GM12878 (cell line): ENCODE results near the gene GRK5. TPM values are rescaled to one million over a fixed set of nuclear protein-coding genes. Genes with fewer than 3 reads are reported as not detected.

ENCODE experiments used
- ATAC-seq: fragments of 200-7000 bp; cut with Tn5 transposase; 3 replicates; pipeline ENCODE4 v1.9.1; 2020; ENCODE audit warnings: mild to moderate bottlenecking, moderate library complexity
- BruUV-seq: library from RNA; stranded (reverse); fragments of 400-500 nt; replicated peaks from 2 replicates; lab custom pipeline; 2021; lab: Mats Ljungman, UMichigan
- CTCF ChIA-PET: fragments of 300-600 bp; sonication (Branson Sonifier 250); formaldehyde crosslinking; extraction: SDS; loops from one replicate; lab custom pipeline; 2021; ENCODE audit warnings: inconsistent platforms; lab: Yijun Ruan, JAX
- POLR2A ChIA-PET: fragments of 350-600 bp; formaldehyde crosslinking; extraction: SDS; loops from one replicate; lab custom pipeline; 2021; ENCODE audit warnings: inconsistent platforms; lab: Charles Lee
- RAD21 ChIA-PET: fragments of 300-600 bp; sonication (Branson Sonifier 250); formaldehyde crosslinking; loops from one replicate; lab custom pipeline; 2023; ENCODE audit warnings: antibody characterized with exemption; ENCODE audit not compliant: unreplicated experiment; lab: Charles Lee
- SMC1A ChIA-PET: fragments of 300-600 bp; sonication (Branson Sonifier 250); formaldehyde crosslinking; loops from one replicate; lab custom pipeline; 2023; ENCODE audit not compliant: unreplicated experiment, uncharacterized antibody; lab: Charles Lee
- DNase-seq: peaks from one replicate; pipeline ENCODE4 v3.0.0-alpha.2; 2011; ENCODE audit warnings: low read depth, low spot score
- FAIRE-seq: peaks from 3 replicates; lab custom pipeline; 2011; peaks lifted over from hg19 to GRCh38; lab: Jason Lieb, UNC
- H2AFZ ChIP-seq: 2 replicates; pipeline ENCODE4 v1.6.0; 2011; ENCODE audit warnings: low read depth, low read length, control low read depth; ENCODE audit not compliant: control insufficient read depth
- H3K27ac ChIP-seq: 2 replicates; pipeline ENCODE4 v1.5.1; 2011; ENCODE audit warnings: control low read depth; ENCODE audit not compliant: control insufficient read depth, insufficient read depth
- H3K27me3 ChIP-seq, 2 experiments: replicated peaks in 1 of 2; 2 replicates each; pipeline versions ENCODE4 v1.6.0 to v1.6.1; 2011; ENCODE audit warnings: low read length in 1 of 2; ENCODE audit not compliant: control insufficient read depth in 2 of 2, insufficient read depth in 2 of 2
- H3K36me3 ChIP-seq, 2 experiments: 2 replicates each; pipeline ENCODE4 v1.5.1; 2011; ENCODE audit warnings: low read length in 1 of 2; ENCODE audit not compliant: control insufficient read depth in 2 of 2, insufficient read depth in 2 of 2
- H3K4me1 ChIP-seq: 2 replicates; pipeline ENCODE4 v1.6.1; 2011; ENCODE audit warnings: mild to moderate bottlenecking, low read length, moderate library complexity, mixed read lengths; ENCODE audit not compliant: control insufficient read depth, insufficient read depth
- H3K4me2 ChIP-seq: 2 replicates; pipeline ENCODE4 v1.6.0; 2011; ENCODE audit warnings: control low read depth; ENCODE audit not compliant: control insufficient read depth, insufficient read depth
- H3K4me3 ChIP-seq: fragments of 200-600 bp; sonication (generic); 2 replicates; pipeline ENCODE4 v1.5.1; 2016
- H3K79me2 ChIP-seq: 2 replicates; pipeline ENCODE4 v1.6.0; 2011; ENCODE audit warnings: low read length; ENCODE audit not compliant: control insufficient read depth, insufficient read depth
- H3K9ac ChIP-seq: 2 replicates; pipeline ENCODE4 v1.8.0; 2011; ENCODE audit warnings: low read length, control low read depth, mixed read lengths; ENCODE audit not compliant: control insufficient read depth, insufficient read depth
- H3K9me3 ChIP-seq: replicated peaks from 3 replicates; pipeline ENCODE4 v1.5.1; 2011; ENCODE audit warnings: mild to moderate bottlenecking, low read length; ENCODE audit not compliant: control insufficient read depth, insufficient read depth
- H4K20me1 ChIP-seq: 2 replicates; pipeline ENCODE4 v1.6.0; 2011; ENCODE audit not compliant: control insufficient read depth, insufficient read depth
- PKNOX1 ChIP-seq: fragments of 450-650 bp; IDR thresholded peaks from 2 replicates; pipeline ENCODE4 v1.6.1; 2016; ENCODE audit warnings: mild to moderate bottlenecking
- POLR2AphosphoS5 ChIP-seq: IDR thresholded peaks from 2 replicates; pipeline ENCODE4 v1.6.1; 2011; ENCODE audit warnings: mild to moderate bottlenecking, low read length, inconsistent platforms
- TARDBP ChIP-seq: IDR thresholded peaks from 2 replicates; pipeline ENCODE4 v1.6.1; 2016; ENCODE audit warnings: borderline replicate concordance
- WGBS: methylation state at CpG from one replicate; pipeline ENCODE4 v1.1.6; 2016; ENCODE audit warnings: low lambda C conversion rate; ENCODE audit not compliant: insufficient replicate concordance, insufficient coverage; ENCODE audit errors: missing lambda C conversion rate; 5-methylcytosine and 5-hydroxymethylcytosine counted together
- in situ Hi-C: fragments of 300-500 bp; cut with MboI; formaldehyde crosslinking; loops from 9 replicates; pipeline ENCODE4 v1.14.3; 2018; ENCODE audit warnings: mixed read lengths
- intact Hi-C: fragments of 100-400 bp; cut with micrococcal nuclease; formaldehyde crosslinking; loops from one replicate; pipeline ENCODE4 v1.14.2; 2022; ENCODE audit not compliant: unreplicated experiment
- polyA plus RNA-seq, 11 experiments: library from polyadenylated mRNA; depleted of rRNA in 4 of 11; unstranded in 6 of 11; stranded (reverse) in 5 of 11; fragments of >200 nt; fragmentation: Nextera tagmentation in 4 of 11; fragmentation: Illumina TruSeq in 1 of 11; extraction: Ambion mirVana in 4 of 11; extraction: Trizol in 1 of 11; gene quantifications; 1 replicate in 1 of 11; 2 replicates in 10 of 11; pipeline versions ENCODE4 v1.2.1 to v1.2.3, GENCODE V29; 2011 to 2016; ENCODE audit warnings: inconsistent platforms in 2 of 11, missing spikeins in 2 of 11, low read depth in 1 of 11
- total RNA-seq, 4 experiments: library from RNA; depleted of rRNA in 3 of 4; stranded (reverse); fragments of >200 nt in 3 of 4; fragmentation: Illumina TruSeq in 1 of 4; extraction: Trizol in 1 of 4; gene quantifications; 2 replicates each; pipeline versions ENCODE4 v1.2.1 to v1.2.3, GENCODE V29; 2013 to 2021
- TF ChIP-seq, protein P1 (sequence below): fragments of 150-350 bp; IDR thresholded peaks from 2 replicates; pipeline ENCODE4 v1.6.1; 2016; ENCODE audit warnings: low read depth, low read length

The GRK5 gene
- total and polyA plus RNA-seq, 10 of the 15 experiments (the other 5 are each of a cell fraction or from before 2014, with no cell fraction given): 0.11 to 22.1 (median 10.0) TPM

DNA sequence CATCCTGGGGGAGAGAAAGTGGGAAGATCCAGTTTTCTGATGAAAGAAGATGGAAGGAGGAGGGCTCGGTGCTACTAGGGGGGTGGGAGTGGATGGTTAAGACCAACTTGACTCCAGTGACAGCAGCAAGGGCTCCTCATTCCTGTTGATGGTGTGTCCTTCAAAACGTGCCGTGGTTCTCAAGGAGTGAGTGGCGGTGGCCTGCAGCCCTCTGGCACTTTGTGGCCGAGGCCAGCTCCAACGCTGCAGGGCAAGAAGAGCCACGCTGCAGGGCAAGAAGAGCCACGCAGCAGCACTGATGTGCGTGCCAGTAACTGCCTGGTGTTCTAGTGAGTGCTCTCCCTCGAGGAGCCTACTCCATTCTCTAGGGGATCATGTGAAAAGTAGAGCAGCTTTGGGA, 72.1 kb downstream of the GRK5 start:
- ChIA-PET SMC1A (interaction anchor here (0.7 to 1.6 kb wide), 2 partner anchors 8 to 249 kb away, joined by 3 to 4 read pairs; no protein-coding TSS in a partner anchor), RAD21 (no interaction called here), POLR2A (interaction anchor here (1.0 kb wide), 1 partner anchor 9 kb away, joined by 3 read pairs; no protein-coding TSS in a partner anchor), CTCF (no interaction called here)
- no peak overlapping the region for H2AFZ ChIP-seq
- TF ChIP-seq PKNOX1: no peak
- no peak for TF ChIP-seq TARDBP
- TF ChIP-seq POLR2AphosphoS5: no peak
- TF ChIP-seq, protein P1, sequence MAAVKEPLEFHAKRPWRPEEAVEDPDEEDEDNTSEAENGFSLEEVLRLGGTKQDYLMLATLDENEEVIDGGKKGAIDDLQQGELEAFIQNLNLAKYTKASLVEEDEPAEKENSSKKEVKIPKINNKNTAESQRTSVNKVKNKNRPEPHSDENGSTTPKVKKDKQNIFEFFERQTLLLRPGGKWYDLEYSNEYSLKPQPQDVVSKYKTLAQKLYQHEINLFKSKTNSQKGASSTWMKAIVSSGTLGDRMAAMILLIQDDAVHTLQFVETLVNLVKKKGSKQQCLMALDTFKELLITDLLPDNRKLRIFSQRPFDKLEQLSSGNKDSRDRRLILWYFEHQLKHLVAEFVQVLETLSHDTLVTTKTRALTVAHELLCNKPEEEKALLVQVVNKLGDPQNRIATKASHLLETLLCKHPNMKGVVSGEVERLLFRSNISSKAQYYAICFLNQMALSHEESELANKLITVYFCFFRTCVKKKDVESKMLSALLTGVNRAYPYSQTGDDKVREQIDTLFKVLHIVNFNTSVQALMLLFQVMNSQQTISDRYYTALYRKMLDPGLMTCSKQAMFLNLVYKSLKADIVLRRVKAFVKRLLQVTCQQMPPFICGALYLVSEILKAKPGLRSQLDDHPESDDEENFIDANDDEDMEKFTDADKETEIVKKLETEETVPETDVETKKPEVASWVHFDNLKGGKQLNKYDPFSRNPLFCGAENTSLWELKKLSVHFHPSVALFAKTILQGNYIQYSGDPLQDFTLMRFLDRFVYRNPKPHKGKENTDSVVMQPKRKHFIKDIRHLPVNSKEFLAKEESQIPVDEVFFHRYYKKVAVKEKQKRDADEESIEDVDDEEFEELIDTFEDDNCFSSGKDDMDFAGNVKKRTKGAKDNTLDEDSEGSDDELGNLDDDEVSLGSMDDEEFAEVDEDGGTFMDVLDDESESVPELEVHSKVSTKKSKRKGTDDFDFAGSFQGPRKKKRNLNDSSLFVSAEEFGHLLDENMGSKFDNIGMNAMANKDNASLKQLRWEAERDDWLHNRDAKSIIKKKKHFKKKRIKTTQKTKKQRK: no peak
- intact Hi-C loops: no loop called here
- no peak for FAIRE-seq
- no peak overlapping the region for H3K4me3 ChIP-seq
- 69% methylated on average over 10 of the region's 10 CpGs for WGBS
- no peak overlapping the region for H3K4me2 ChIP-seq
- DNase-seq: no peak
- no peak overlapping the region for H3K9ac ChIP-seq
- in situ Hi-C loops: no loop called here
- H3K27ac ChIP-seq: no peak overlapping the region
- no peaks in the 10 kb centered on the region for H3K36me3 ChIP-seq
- no peaks in the 10 kb centered on the region for H4K20me1 ChIP-seq
- peaks cover 15% of the 10 kb centered on the region for H3K4me1 ChIP-seq
- H3K9me3 ChIP-seq: no peaks in the 10 kb centered on the region
- no TSS peak for BruUV-seq
- no peaks in the 10 kb centered on the region; the same call in 1 of the 2 replicates for H3K79me2 ChIP-seq
- no peak for ATAC-seq
- no peaks in the 10 kb centered on the region for H3K27me3 ChIP-seq
